Chondrocyte (in vitro differentiated cells): ENCODE results near the gene PHTF2. TPM values are rescaled to one million over a fixed set of nuclear protein-coding genes. Genes with fewer than 3 reads are reported as not detected.
A peak's percentile ranks its signal among the peaks of the same experiment; 100 is the strongest.

Source experiments
- DNase-seq: peaks from one replicate; pipeline ENCODE4 v3.0.0; 2021; ENCODE audit warnings: mixed read lengths, low spot score
- H3K27ac Mint-ChIP-seq: one replicate; pipeline ENCODE4 v1.8.0; 2021; ENCODE audit warnings: mild to moderate bottlenecking, moderate library complexity, mixed read lengths; ENCODE audit not compliant: unreplicated experiment
- H3K27me3 Mint-ChIP-seq: 2 replicates; pipeline ENCODE4 v1.8.0; 2021; ENCODE audit warnings: low read depth, mixed read lengths
- H3K36me3 Mint-ChIP-seq: 2 replicates; pipeline ENCODE4 v1.8.0; 2021; ENCODE audit warnings: low read depth, mixed read lengths
- H3K4me1 Mint-ChIP-seq: 2 replicates; pipeline ENCODE4 v1.8.0; 2021; ENCODE audit warnings: low read depth, mild to moderate bottlenecking, mixed read lengths
- H3K4me3 Mint-ChIP-seq: one replicate; pipeline ENCODE4 v1.8.0; 2021; ENCODE audit warnings: mild to moderate bottlenecking, moderate library complexity, mixed read lengths; ENCODE audit not compliant: unreplicated experiment
- H3K9me3 Mint-ChIP-seq: 2 replicates; pipeline ENCODE4 v1.8.0; 2021; ENCODE audit warnings: low read depth, mixed read lengths
- total RNA-seq: library from RNA; stranded (reverse); gene quantifications from 3 replicates; pipeline ENCODE4 v1.2.1, GENCODE V29; 2021
- TF ChIP-seq, protein P1 (sequence below): fragments of 200-600 bp; sonication (generic); IDR thresholded peaks from 2 replicates; pipeline ENCODE4 v1.5.0; 2021; ENCODE audit warnings: antibody characterized with exemption, mild to moderate bottlenecking, moderate library complexity

PHTF2 gene
- total RNA-seq, 1 donor from 2014 or later = 52.6 TPM

DNA sequence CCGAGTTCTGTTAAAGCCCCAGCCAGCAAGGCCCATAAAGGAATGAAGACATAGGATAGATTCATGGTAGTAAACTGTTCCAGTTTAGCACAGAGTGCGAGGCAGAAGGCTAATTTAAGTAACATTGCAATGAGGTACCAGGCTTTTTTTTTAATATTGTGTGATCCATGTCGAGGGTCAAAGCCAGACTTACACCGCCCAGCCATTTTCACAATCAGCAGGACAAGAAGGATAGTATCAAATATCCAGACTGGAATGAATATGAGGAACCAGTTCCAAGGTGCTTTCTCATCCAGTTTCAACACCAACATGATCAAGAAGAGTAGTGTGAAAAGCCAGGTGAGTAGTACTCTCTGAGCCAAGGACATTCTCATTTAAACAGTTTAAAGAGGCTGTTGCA, 4.6 kb upstream of the PHTF2 start:
- Mint-ChIP-seq H3K27ac (no peak overlapping the region), H3K4me3 (no peak overlapping the region), H3K9me3 (no peaks in the 10 kb centered on the region), H3K36me3 (peaks cover 7% of the 10 kb centered on the region), H3K27me3 (no peaks in the 10 kb centered on the region), H3K4me1 (peaks cover 33% of the 10 kb centered on the region)
- TF ChIP-seq, protein P1, sequence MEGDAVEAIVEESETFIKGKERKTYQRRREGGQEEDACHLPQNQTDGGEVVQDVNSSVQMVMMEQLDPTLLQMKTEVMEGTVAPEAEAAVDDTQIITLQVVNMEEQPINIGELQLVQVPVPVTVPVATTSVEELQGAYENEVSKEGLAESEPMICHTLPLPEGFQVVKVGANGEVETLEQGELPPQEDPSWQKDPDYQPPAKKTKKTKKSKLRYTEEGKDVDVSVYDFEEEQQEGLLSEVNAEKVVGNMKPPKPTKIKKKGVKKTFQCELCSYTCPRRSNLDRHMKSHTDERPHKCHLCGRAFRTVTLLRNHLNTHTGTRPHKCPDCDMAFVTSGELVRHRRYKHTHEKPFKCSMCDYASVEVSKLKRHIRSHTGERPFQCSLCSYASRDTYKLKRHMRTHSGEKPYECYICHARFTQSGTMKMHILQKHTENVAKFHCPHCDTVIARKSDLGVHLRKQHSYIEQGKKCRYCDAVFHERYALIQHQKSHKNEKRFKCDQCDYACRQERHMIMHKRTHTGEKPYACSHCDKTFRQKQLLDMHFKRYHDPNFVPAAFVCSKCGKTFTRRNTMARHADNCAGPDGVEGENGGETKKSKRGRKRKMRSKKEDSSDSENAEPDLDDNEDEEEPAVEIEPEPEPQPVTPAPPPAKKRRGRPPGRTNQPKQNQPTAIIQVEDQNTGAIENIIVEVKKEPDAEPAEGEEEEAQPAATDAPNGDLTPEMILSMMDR = no peak
- DNase-seq = no peak

- no peaks in the 10 kb centered on the region for H3K9me3 Mint-ChIP-seq
- no peak for DNase-seq
- H3K27ac Mint-ChIP-seq = no peak overlapping the region
- peak overlapping the region; percentile 17 for H3K4me3 Mint-ChIP-seq
- peaks cover 7% of the 10 kb centered on the region for H3K36me3 Mint-ChIP-seq
- peaks cover 48% of the 10 kb centered on the region for H3K4me1 Mint-ChIP-seq
- TF ChIP-seq, protein P1 = no peak
- H3K27me3 Mint-ChIP-seq = no peaks in the 10 kb centered on the region
These were observed 2.5 kb upstream of the PHTF2 start for GRCh38 chr7:77796109-77796508.

GRCh38 chr7:77796960-77797359, 1.6 kb upstream of the PHTF2 start:
- DNase-seq = no peak
- Mint-ChIP-seq H3K27me3 (no peaks in the 10 kb centered on the region), H3K4me1 (peaks cover 46% of the 10 kb centered on the region), H3K36me3 (peaks cover 7% of the 10 kb centered on the region), H3K4me3 (peak overlapping the region; percentile 81), H3K27ac (peak overlapping the region; percentile 91), H3K9me3 (no peaks in the 10 kb centered on the region)
- TF ChIP-seq, protein P1 = no peak

DNA sequence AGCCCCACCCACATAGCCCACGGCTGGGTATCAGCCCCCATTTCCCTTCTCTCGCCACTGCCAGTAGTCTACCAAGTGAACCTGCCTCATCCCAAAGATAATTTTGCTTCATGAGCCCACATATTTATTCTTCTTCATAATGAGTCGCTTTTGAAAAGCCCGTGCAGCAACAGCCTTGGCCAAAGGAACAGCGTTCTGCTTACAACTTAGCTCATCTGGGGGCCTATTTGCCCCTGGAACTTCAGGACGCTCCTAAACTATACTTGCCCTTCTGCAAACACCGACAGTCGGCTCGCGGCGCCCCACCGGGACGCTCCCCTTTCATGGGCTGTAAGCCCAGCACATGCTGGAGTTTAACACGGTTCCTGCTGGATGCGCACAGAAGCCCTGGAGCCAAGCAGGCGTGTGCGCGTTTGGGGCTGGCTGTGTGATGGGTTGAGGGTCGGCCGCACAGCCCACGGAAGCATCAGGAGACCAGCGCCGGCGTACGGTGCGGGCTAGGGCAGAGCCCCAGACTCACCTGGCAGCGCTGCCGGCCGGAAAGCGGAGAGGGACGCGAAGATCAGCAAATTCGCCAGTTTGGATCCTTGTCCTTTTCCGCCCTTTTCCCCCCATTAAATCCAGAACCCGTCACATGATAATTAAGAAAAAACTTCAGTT, 709 bp upstream of the PHTF2 start:
- Mint-ChIP-seq H3K4me1 (peaks cover 45% of the 10 kb centered on the region), H3K4me3 (peak overlapping the region; percentile 81), H3K27me3 (no peaks in the 10 kb centered on the region), H3K36me3 (peaks cover 7% of the 10 kb centered on the region), H3K27ac (peak overlapping the region; percentile 91), H3K9me3 (no peaks in the 10 kb centered on the region)
- DNase-seq = no peak
- TF ChIP-seq, protein P1 = no peak

DNA sequence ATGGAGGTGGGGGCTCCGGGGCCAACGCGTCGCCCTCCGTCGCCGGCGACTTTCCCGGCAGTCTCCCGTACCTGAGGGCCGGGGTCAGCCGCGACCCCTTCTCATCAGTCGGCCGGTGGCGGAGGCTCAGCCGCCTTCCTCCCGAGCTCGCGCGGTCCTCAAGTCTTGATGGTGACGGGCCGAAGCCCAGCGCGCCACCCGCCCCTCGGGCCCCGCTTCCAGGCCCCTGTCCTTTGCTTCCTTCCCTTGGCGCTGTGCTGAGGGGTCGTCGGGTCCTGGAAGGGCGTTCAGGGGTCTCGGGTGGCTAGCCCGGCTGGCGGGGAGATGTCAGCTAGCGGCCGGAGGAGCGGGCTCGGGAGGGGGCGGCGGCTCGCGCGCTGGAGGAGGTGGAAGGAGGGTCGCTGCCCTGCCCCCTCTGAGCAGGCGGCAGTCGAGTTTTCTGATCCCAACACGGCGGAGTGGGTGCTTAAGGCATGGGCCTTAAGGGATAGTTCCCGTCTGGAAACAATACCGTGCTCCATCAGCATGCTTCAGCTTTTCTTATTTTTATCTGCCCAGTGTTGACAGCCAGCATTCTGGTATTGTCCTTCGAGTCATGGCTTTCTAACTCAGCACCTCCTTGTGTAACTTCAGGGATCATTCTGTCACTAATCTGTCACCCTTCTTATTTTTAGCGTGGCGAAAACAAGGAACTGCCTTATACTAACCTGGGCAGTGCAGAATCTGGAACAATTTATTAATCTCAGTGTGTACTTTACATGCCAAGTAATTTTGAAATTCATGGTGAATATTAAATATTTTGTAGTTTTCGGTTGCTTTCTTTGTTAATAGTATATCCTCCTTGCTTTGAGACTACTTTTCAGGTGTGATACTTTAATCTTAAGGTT, 748 bp downstream of the PHTF2 start:
- Mint-ChIP-seq H3K9me3 (no peaks in the 10 kb centered on the region), H3K4me3 (peak overlapping the region; percentile 81), H3K27me3 (no peaks in the 10 kb centered on the region), H3K4me1 (peaks cover 44% of the 10 kb centered on the region), H3K36me3 (peaks cover 2% of the 10 kb centered on the region), H3K27ac (peak overlapping the region; percentile 91)
- no peak for DNase-seq
- TF ChIP-seq, protein P1 = peak; percentile 65
